Brain microvascular endothelial cell (primary cell): ENCODE data around the gene ERC2.

ENCODE experiments used
- DNase-seq: peaks from one replicate; pipeline ENCODE4 v3.0.0-alpha.2; 2020
- H3K27ac ChIP-seq: fragments of 250-450 bp; sonication (Bioruptor Pico); 2 replicates; pipeline ENCODE4 v1.5.1; 2020; ENCODE audit warnings: mild to moderate bottlenecking, moderate library complexity
- H3K27me3 ChIP-seq: fragments of 250-450 bp; sonication (Bioruptor Pico); replicated peaks from 2 replicates; pipeline ENCODE4 v1.5.1; 2020; ENCODE audit warnings: mild to moderate bottlenecking
- H3K36me3 ChIP-seq: fragments of 250-450 bp; sonication (Bioruptor Pico); replicated peaks from 2 replicates; pipeline ENCODE4 v1.5.1; 2020; ENCODE audit warnings: mild to moderate bottlenecking
- H3K4me3 ChIP-seq: 2 replicates; pipeline ENCODE4 v1.5.1; 2011; ENCODE audit warnings: low read depth, mild to moderate bottlenecking, control low read depth, low read length, moderate library complexity
- in situ Hi-C: cut with HindIII; loops from 2 replicates; pipeline ENCODE4 v1.10.0; 2017; ENCODE audit warnings: low sequenced_read_pairs, low pct_ligation_motif_present
- TF ChIP-seq, protein P1 (sequence below): IDR thresholded peaks from 2 replicates; pipeline ENCODE4 v1.5.1; 2011; ENCODE audit warnings: low read depth, mild to moderate bottlenecking, moderate library complexity, low read length, control low read depth, inconsistent platforms; ENCODE audit errors: missing control alignments

ERC2 gene

DNA sequence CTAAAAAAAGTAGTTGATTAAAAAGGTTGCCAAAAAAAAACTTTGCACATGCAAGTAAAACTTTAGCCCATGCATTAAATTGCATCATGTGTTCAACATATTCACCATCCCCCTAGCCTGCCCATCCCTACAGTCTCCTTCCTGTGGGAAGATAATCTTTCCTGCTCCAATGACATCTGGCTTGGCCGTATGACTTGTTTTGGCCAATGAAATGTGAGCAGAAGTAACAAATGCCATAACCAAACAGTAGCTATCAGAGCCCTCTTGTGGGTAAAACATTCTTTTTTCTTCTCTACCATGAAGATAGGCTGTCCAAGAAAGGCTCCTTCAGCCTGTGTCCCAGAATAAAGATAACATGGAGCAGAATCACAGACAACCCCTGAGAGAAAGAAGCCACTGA is 15.3 kb downstream of the ERC2 start:
- no peaks in the 10 kb centered on the region for H3K36me3 ChIP-seq
- H3K27ac ChIP-seq, result no peak overlapping the region
- no peak for DNase-seq
- in situ Hi-C loops, result no loop called here
- no peak overlapping the region for H3K4me3 ChIP-seq
- TF ChIP-seq, protein P1, sequence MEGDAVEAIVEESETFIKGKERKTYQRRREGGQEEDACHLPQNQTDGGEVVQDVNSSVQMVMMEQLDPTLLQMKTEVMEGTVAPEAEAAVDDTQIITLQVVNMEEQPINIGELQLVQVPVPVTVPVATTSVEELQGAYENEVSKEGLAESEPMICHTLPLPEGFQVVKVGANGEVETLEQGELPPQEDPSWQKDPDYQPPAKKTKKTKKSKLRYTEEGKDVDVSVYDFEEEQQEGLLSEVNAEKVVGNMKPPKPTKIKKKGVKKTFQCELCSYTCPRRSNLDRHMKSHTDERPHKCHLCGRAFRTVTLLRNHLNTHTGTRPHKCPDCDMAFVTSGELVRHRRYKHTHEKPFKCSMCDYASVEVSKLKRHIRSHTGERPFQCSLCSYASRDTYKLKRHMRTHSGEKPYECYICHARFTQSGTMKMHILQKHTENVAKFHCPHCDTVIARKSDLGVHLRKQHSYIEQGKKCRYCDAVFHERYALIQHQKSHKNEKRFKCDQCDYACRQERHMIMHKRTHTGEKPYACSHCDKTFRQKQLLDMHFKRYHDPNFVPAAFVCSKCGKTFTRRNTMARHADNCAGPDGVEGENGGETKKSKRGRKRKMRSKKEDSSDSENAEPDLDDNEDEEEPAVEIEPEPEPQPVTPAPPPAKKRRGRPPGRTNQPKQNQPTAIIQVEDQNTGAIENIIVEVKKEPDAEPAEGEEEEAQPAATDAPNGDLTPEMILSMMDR, result no peak
- no peaks in the 10 kb centered on the region for H3K27me3 ChIP-seq

GRCh38 chr3:56452085-56452484 is 16.2 kb downstream of the ERC2 start:
- no peaks in the 10 kb centered on the region for H3K36me3 ChIP-seq
- no peak overlapping the region for H3K27ac ChIP-seq
- H3K27me3 ChIP-seq, result no peaks in the 10 kb centered on the region
- H3K4me3 ChIP-seq, result no peak overlapping the region
- in situ Hi-C loops, result no loop called here
- DNase-seq, result no peak
- TF ChIP-seq, protein P1, result no peak

GRCh38 chr3:56443372-56443771 is 24.9 kb downstream of the ERC2 start:
- Histone ChIP-seq H3K36me3 (no peaks in the 10 kb centered on the region), H3K4me3 (no peak overlapping the region), H3K27ac (no peak overlapping the region), H3K27me3 (no peaks in the 10 kb centered on the region)
- no peak for DNase-seq
- in situ Hi-C loops, result no loop called here
- TF ChIP-seq, protein P1, result no peak

DNA sequence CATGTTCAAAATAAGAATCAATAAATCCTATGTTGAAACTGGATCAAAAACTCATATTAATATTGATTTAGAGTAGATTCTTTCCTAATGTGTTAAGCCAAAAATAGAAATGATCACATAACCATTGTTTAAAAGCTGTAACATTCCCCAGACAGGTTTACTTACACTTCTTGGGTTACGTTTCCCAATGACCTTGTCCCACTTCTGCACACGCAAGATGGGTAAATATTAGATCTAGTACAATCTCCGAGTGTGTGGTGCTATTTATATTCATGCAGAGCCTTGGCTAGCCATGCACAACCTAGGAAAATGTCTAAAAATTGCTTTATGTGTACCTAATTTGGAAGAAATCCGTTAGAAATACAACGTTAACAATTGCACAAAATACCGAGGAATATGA is 39.6 kb downstream of the ERC2 start:
- TF ChIP-seq, protein P1, result no peak
- in situ Hi-C loops, result no loop called here
- Histone ChIP-seq H3K27ac (no peak overlapping the region), H3K27me3 (no peaks in the 10 kb centered on the region), H3K36me3 (no peaks in the 10 kb centered on the region), H3K4me3 (no peak overlapping the region)
- no peak for DNase-seq

DNA sequence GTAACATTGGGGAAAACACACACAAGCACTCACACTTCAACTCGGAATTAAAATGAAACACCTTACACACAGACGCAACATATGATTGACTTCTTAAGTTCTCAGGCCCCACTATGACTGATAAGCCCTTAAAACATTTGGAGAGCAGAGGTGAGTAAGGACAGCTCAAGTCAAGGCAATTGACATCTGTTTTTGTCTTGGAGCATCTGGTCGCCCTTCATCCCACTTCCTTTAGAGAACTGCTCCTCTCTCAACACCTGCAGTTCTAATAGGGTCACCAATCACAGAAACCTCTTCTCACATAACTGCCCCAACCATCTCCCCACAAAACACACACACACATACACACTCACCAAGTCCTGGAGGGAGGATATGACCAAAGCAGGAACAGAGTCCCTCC is 43.4 kb downstream of the ERC2 start:
- H3K36me3 ChIP-seq, result no peaks in the 10 kb centered on the region
- in situ Hi-C loops, result no loop called here
- TF ChIP-seq, protein P1, result no peak

GRCh38 chr3:56424336-56424735 is 43.9 kb downstream of the ERC2 start:
- in situ Hi-C loops, result no loop called here

More for the DNA sequence above, 43.4 kb downstream of the ERC2 start:
- Histone ChIP-seq H3K27me3 (no peaks in the 10 kb centered on the region), H3K4me3 (no peak overlapping the region), H3K27ac (no peak overlapping the region)
- no peak for DNase-seq

More at GRCh38 chr3:56424336-56424735, 43.9 kb downstream of the ERC2 start:
- Histone ChIP-seq H3K27ac (no peak overlapping the region), H3K4me3 (no peak overlapping the region), H3K36me3 (no peaks in the 10 kb centered on the region), H3K27me3 (no peaks in the 10 kb centered on the region)
- TF ChIP-seq, protein P1, result no peak
- DNase-seq, result no peak
